Transverse colon (tissue), 4 donors: ENCODE data around the gene DHRS4.
"Not testable (repeated sequence)": the region's sequence is repeated elsewhere in the genome, so short reads cannot be mapped to it uniquely, and the experiment has no call there.

Experiments used
- CTCF ChIP-seq, 5 experiments: fragments of 200-600 bp in 3 of 5; fragments of 450-650 bp in 2 of 5; sonication (generic) in 3 of 5; IDR thresholded peaks; 1 replicate in 2 of 5; 2 replicates in 3 of 5; pipeline ENCODE4 v1.5.1; 2016 to 2017; ENCODE audit warnings: antibody characterized with exemption in 5 of 5, inconsistent platforms in 3 of 5, mild to moderate bottlenecking in 2 of 5, moderate library complexity in 1 of 5
- EP300 ChIP-seq: sonication (generic); formaldehyde crosslinking; IDR thresholded peaks from one replicate; pipeline ENCODE4 v1.6.1; 2017; ENCODE audit warnings: antibody characterized with exemption, low read depth
- POLR2AphosphoS5 ChIP-seq, 3 donors: sonication (generic); formaldehyde crosslinking; IDR thresholded peaks; one replicate each; pipeline ENCODE4 v1.6.1; 2016; ENCODE audit warnings: antibody characterized with exemption in 3 of 3

GRCh38 chr14:23973178-23973577, 19.6 kb downstream of the DHRS4 start:
- not testable (repeated sequence) for TF ChIP-seq CTCF (IDR thresholded peaks at IDR 0.05); EP300; POLR2AphosphoS5 (IDR thresholded peaks at IDR 0.05)
